GM12878 (cell line): ENCODE results near the gene TPO. TPM values are rescaled to one million over a fixed set of nuclear protein-coding genes. Genes with fewer than 3 reads are reported as not detected.

Experiments used
- ATAC-seq: fragments of 200-7000 bp; cut with Tn5 transposase; 3 replicates; pipeline ENCODE4 v1.9.1; 2020; ENCODE audit warnings: mild to moderate bottlenecking, moderate library complexity
- BruUV-seq: library from RNA; stranded (reverse); fragments of 400-500 nt; replicated peaks from 2 replicates; lab custom pipeline; 2021; lab: Mats Ljungman, UMichigan
- CTCF ChIA-PET: fragments of 300-600 bp; sonication (Branson Sonifier 250); formaldehyde crosslinking; extraction: SDS; loops from one replicate; lab custom pipeline; 2021; ENCODE audit warnings: inconsistent platforms; lab: Yijun Ruan, JAX
- POLR2A ChIA-PET: fragments of 350-600 bp; formaldehyde crosslinking; extraction: SDS; loops from one replicate; lab custom pipeline; 2021; ENCODE audit warnings: inconsistent platforms; lab: Charles Lee
- RAD21 ChIA-PET: fragments of 300-600 bp; sonication (Branson Sonifier 250); formaldehyde crosslinking; loops from one replicate; lab custom pipeline; 2023; ENCODE audit warnings: antibody characterized with exemption; ENCODE audit not compliant: unreplicated experiment; lab: Charles Lee
- SMC1A ChIA-PET: fragments of 300-600 bp; sonication (Branson Sonifier 250); formaldehyde crosslinking; loops from one replicate; lab custom pipeline; 2023; ENCODE audit not compliant: unreplicated experiment, uncharacterized antibody; lab: Charles Lee
- DNase-seq: peaks from one replicate; pipeline ENCODE4 v3.0.0-alpha.2; 2011; ENCODE audit warnings: low read depth, low spot score
- FAIRE-seq: peaks from 3 replicates; lab custom pipeline; 2011; peaks lifted over from hg19 to GRCh38; lab: Jason Lieb, UNC
- H2AFZ ChIP-seq: 2 replicates; pipeline ENCODE4 v1.6.0; 2011; ENCODE audit warnings: low read depth, low read length, control low read depth; ENCODE audit not compliant: control insufficient read depth
- H3K27ac ChIP-seq: 2 replicates; pipeline ENCODE4 v1.5.1; 2011; ENCODE audit warnings: control low read depth; ENCODE audit not compliant: control insufficient read depth, insufficient read depth
- H3K27me3 ChIP-seq, 2 experiments: replicated peaks in 1 of 2; 2 replicates each; pipeline versions ENCODE4 v1.6.0 to v1.6.1; 2011; ENCODE audit warnings: low read length in 1 of 2; ENCODE audit not compliant: control insufficient read depth in 2 of 2, insufficient read depth in 2 of 2
- H3K36me3 ChIP-seq, 2 experiments: 2 replicates each; pipeline ENCODE4 v1.5.1; 2011; ENCODE audit warnings: low read length in 1 of 2; ENCODE audit not compliant: control insufficient read depth in 2 of 2, insufficient read depth in 2 of 2
- H3K4me1 ChIP-seq: 2 replicates; pipeline ENCODE4 v1.6.1; 2011; ENCODE audit warnings: mild to moderate bottlenecking, low read length, moderate library complexity, mixed read lengths; ENCODE audit not compliant: control insufficient read depth, insufficient read depth
- H3K4me2 ChIP-seq: 2 replicates; pipeline ENCODE4 v1.6.0; 2011; ENCODE audit warnings: control low read depth; ENCODE audit not compliant: control insufficient read depth, insufficient read depth
- H3K4me3 ChIP-seq: fragments of 200-600 bp; sonication (generic); 2 replicates; pipeline ENCODE4 v1.5.1; 2016
- H3K79me2 ChIP-seq: 2 replicates; pipeline ENCODE4 v1.6.0; 2011; ENCODE audit warnings: low read length; ENCODE audit not compliant: control insufficient read depth, insufficient read depth
- H3K9ac ChIP-seq: 2 replicates; pipeline ENCODE4 v1.8.0; 2011; ENCODE audit warnings: low read length, control low read depth, mixed read lengths; ENCODE audit not compliant: control insufficient read depth, insufficient read depth
- H3K9me3 ChIP-seq: replicated peaks from 3 replicates; pipeline ENCODE4 v1.5.1; 2011; ENCODE audit warnings: mild to moderate bottlenecking, low read length; ENCODE audit not compliant: control insufficient read depth, insufficient read depth
- H4K20me1 ChIP-seq: 2 replicates; pipeline ENCODE4 v1.6.0; 2011; ENCODE audit not compliant: control insufficient read depth, insufficient read depth
- IKZF1 ChIP-seq: fragments of 450-650 bp; conservative IDR thresholded peaks from 2 replicates; pipeline ENCODE4 v1.6.1; 2017; ENCODE audit warnings: antibody characterized with exemption, mild to moderate bottlenecking
- SP1 ChIP-seq: IDR thresholded peaks from one replicate; pipeline ENCODE4 v1.6.1; 2011; ENCODE audit warnings: low read depth, low read length
- ZNF384 ChIP-seq: IDR thresholded peaks from 2 replicates; pipeline ENCODE4 v1.6.1; 2012; ENCODE audit warnings: low read depth, mild to moderate bottlenecking, low read length, improper control_type of control experiment, borderline replicate concordance
- WGBS: methylation state at CpG from one replicate; pipeline ENCODE4 v1.1.6; 2016; ENCODE audit warnings: low lambda C conversion rate; ENCODE audit not compliant: insufficient replicate concordance, insufficient coverage; ENCODE audit errors: missing lambda C conversion rate; 5-methylcytosine and 5-hydroxymethylcytosine counted together
- in situ Hi-C: fragments of 300-500 bp; cut with MboI; formaldehyde crosslinking; loops from 9 replicates; pipeline ENCODE4 v1.14.3; 2018; ENCODE audit warnings: mixed read lengths
- intact Hi-C: fragments of 100-400 bp; cut with micrococcal nuclease; formaldehyde crosslinking; loops from one replicate; pipeline ENCODE4 v1.14.2; 2022; ENCODE audit not compliant: unreplicated experiment
- polyA plus RNA-seq, 11 experiments: library from polyadenylated mRNA; depleted of rRNA in 4 of 11; unstranded in 6 of 11; stranded (reverse) in 5 of 11; fragments of >200 nt; fragmentation: Nextera tagmentation in 4 of 11; fragmentation: Illumina TruSeq in 1 of 11; extraction: Ambion mirVana in 4 of 11; extraction: Trizol in 1 of 11; gene quantifications; 1 replicate in 1 of 11; 2 replicates in 10 of 11; pipeline versions ENCODE4 v1.2.1 to v1.2.3, GENCODE V29; 2011 to 2016; ENCODE audit warnings: inconsistent platforms in 2 of 11, missing spikeins in 2 of 11, low read depth in 1 of 11
- total RNA-seq, 4 experiments: library from RNA; depleted of rRNA in 3 of 4; stranded (reverse); fragments of >200 nt in 3 of 4; fragmentation: Illumina TruSeq in 1 of 4; extraction: Trizol in 1 of 4; gene quantifications; 2 replicates each; pipeline versions ENCODE4 v1.2.1 to v1.2.3, GENCODE V29; 2013 to 2021
- TF ChIP-seq, protein P1 (sequence below): fragments of 450-650 bp; formaldehyde crosslinking; IDR thresholded peaks from 2 replicates; pipeline ENCODE4 v1.4.0; 2022; ENCODE audit warnings: mild to moderate bottlenecking, moderate library complexity

The TPO gene
- total and polyA plus RNA-seq, 10 of the 15 experiments (the other 5 are each of a cell fraction or from before 2014, with no cell fraction given) = 0.07 to 0.11 TPM; not detected in 8

DNA sequence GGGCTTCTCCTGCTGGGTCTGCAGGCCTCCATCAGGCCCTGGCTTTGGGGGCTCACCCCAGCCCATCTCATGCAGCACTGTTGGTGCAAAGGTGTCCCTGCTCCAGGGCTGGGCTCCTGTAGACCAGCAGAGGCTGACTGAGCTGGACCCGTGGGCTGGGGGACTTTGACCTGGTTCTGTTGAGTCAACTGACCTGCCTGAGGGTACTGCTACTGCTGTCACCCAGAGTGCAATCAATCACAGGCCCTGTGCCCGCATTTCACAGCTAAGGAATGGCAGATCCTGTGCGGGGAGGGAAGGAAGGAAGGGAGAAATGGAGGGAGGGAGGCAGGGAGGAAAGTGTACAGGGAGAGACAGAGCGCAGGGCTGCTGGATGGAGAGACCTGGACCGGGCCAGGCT, 136.8 kb downstream of the TPO start:
- Histone ChIP-seq H3K4me3 (no peak overlapping the region), H3K27me3 (no peaks in the 10 kb centered on the region), H3K79me2 (no peaks in the 10 kb centered on the region), H3K27ac (no peak overlapping the region), H2AFZ (no peak overlapping the region), H3K4me2 (no peak overlapping the region), H3K9me3 (no peaks in the 10 kb centered on the region), H3K36me3 (no peaks in the 10 kb centered on the region)
- DNase-seq = no peak
- in situ Hi-C loops (loop anchor here (5.0 kb wide), 1 partner anchor 833 kb away; no protein-coding TSS in a partner anchor), intact Hi-C loops (no loop called here)
- SMC1A ChIA-PET = interaction anchor here (0.8 kb wide), 1 partner anchor 498 kb away, joined by 3 read pairs; no protein-coding TSS in a partner anchor
- BruUV-seq = no TSS peak
- no peak for FAIRE-seq
- 32% methylated on average over 5 of the region's 5 CpGs for WGBS
- TF ChIP-seq ZNF384 (no peak), IKZF1 (no peak), SP1 (no peak)
- TF ChIP-seq, protein P1, sequence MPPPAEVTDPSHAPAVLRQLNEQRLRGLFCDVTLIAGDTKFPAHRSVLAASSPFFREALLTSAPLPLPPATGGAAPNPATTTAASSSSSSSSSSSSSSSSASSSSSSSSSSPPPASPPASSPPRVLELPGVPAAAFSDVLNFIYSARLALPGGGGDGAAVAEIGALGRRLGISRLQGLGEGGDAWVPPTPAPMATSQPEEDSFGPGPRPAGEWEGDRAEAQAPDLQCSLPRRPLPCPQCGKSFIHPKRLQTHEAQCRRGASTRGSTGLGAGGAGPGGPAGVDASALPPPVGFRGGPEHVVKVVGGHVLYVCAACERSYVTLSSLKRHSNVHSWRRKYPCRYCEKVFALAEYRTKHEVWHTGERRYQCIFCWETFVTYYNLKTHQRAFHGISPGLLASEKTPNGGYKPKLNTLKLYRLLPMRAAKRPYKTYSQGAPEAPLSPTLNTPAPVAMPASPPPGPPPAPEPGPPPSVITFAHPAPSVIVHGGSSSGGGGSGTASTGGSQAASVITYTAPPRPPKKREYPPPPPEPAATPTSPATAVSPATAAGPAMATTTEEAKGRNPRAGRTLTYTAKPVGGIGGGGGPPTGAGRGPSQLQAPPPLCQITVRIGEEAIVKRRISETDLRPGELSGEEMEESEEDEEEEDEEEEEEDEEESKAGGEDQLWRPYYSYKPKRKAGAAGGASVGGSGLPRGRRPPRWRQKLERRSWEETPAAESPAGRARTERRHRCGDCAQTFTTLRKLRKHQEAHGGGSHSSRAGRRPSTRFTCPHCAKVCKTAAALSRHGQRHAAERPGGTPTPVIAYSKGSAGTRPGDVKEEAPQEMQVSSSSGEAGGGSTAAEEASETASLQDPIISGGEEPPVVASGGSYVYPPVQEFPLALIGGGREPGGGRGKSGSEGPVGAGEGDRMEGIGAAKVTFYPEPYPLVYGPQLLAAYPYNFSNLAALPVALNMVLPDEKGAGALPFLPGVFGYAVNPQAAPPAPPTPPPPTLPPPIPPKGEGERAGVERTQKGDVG (CRISPR knock-in tag) = no peak
- TF ChIP-seq, all 136 proteins: peak for 0
- CTCF ChIA-PET = interaction anchor here (0.6 to 1.5 kb wide), 4 partner anchors 69 to 1382 kb away, joined by 3 to 6 read pairs (median 4); no protein-coding TSS in a partner anchor
- no peaks in the 10 kb centered on the region for H3K4me1 ChIP-seq
- RAD21 ChIA-PET = interaction anchor here (0.6 to 2.9 kb wide), 2 partner anchors 141 to 835 kb away, joined by 3 to 10 read pairs; no protein-coding TSS in a partner anchor
- no peak for ATAC-seq
- POLR2A ChIA-PET = no interaction called here
- no peaks in the 10 kb centered on the region for H4K20me1 ChIP-seq
- no peak overlapping the region for H3K9ac ChIP-seq
